RPMI8226 (cell line): Measurements from ENCODE around the gene PLXNA1.

Experiments used
- DNase-seq: peaks from one replicate; pipeline ENCODE4 v3.0.0-alpha.2; 2015

PLXNA1 gene

GRCh38 chr3:126982471-126983175 is at the start of gene PLXNA1:
Gene PLXNA1, plus strand, starts transcription at chr3:126983115. Its CDS starts 5,479 bp downstream, at chr3:126988594.
- peak; percentile 90 for DNase-seq

DNA sequence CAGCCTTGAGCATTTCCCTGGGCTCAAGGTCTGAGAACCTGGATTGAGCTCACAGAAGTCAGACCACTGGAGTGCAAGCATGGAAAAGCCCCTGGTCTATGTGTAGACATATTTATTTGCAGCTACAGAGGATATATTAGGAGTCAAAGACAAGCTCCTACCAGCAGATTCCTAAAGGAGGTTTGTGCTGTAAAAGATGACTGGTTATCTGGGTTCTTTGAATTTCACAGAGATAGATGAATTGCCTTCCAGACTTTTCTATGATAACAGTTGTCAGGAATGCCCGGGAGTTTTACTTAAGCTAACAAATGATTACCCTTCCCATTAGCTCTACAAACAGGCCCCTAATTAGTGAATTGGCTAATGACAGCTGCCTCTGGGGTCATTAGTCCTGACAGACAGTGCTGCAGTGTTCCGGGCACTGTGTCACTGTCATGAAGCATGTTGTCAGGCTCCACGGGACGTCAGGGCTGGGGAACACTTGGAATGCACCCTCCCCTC is 48.8 kb upstream of the PLXNA1 start:
- DNase-seq = no peak

GRCh38 chr3:126934991-126935390 is 47.9 kb upstream of the PLXNA1 start:
- DNase-seq = no peak

DNA sequence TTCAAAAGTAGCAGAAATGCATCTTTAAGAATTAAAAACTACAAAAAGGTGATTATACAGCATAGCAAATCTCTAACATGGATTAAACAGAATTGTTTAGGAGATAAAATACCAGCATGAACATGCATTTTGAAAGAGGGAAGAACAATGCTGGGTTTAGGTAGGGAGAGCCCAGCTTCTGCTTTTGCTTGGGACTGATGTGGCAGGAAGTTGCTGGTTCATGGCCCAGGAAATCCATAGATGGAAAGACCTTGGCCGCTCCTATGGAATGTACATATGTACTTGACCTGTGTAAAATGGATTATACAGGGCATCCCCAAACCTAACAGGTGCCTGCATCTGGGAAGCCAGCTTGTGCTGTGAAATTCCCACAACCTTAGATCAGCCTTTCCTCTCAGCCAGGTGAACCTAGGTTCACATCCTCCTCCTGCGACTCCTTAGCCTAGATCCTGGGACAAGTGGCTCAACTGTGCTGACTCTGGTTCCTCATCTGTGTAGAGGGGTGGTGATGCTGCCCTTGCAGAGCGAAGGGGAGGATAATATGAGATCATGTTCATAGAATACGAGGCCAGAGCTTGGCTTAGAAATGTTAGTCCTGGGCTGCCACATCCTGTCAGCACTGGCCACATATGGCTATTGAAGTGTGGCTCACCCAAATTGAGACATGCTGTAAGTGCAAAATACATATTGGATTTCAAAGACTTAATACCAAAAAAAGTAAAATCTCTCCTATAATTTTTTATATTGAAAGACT is 47.0 kb upstream of the PLXNA1 start:
- no peak for DNase-seq

GRCh38 chr3:126936853-126937425 is 46.0 kb upstream of the PLXNA1 start:
- DNase-seq = no peak

GRCh38 chr3:126937533-126937932 is 45.4 kb upstream of the PLXNA1 start:
- no peak for DNase-seq

GRCh38 chr3:126937973-126938372 is 44.9 kb upstream of the PLXNA1 start:
- no peak for DNase-seq

GRCh38 chr3:126938520-126939337 is 44.2 kb upstream of the PLXNA1 start:
- DNase-seq = no peak

- DNase-seq = no peak
These were observed 43.6 kb upstream of the PLXNA1 start for GRCh38 chr3:126939338-126939718.

GRCh38 chr3:126939733-126940132 is 43.2 kb upstream of the PLXNA1 start:
- DNase-seq = no peak

- no peak for DNase-seq
These were observed 41.1 kb upstream of the PLXNA1 start for GRCh38 chr3:126941721-126942270.

DNA sequence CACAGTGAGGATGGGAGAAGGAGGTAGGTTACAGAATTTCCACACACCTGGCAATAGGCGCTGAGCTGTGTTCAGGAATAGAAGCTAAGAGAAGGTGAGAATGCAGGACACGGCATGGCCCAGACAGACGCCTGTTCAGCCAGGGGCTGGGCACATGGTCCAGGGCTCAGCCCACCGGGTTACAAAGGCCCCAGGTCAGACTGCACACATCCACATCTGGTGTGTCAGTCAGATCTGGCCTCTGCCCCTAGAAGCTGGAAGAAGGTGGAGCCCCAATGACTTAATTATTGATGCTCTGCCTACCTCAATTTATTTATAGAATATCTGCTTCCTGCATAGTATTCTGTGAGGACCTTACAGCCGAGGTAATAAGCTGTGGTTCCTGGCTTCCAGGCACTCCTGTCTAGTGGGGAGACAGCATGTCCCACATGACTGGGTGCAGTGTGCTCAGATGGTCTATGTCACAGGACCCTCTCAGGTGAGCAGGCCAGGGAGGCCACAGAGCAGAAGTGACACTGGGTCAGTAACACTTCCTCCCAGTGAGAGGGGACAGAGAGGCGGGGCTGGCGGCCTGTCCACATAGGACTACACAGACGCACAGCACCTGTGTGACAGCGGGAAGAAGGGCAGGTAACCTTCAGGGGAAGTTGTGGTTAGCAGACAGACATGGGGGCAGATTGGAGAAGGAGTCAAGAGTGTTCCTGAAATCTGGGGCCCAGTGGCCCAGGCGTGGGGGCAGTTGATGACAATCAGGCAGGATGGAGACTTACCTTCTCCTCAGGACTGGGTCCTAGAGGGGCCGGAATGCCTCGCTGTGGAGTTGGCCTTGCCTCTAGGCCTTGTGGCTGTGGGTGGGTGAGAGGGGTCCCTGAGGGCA is 38.6 kb upstream of the PLXNA1 start:
- peak; percentile 39 for DNase-seq

GRCh38 chr3:126945171-126945721 is 37.7 kb upstream of the PLXNA1 start:
- DNase-seq = no peak

DNA sequence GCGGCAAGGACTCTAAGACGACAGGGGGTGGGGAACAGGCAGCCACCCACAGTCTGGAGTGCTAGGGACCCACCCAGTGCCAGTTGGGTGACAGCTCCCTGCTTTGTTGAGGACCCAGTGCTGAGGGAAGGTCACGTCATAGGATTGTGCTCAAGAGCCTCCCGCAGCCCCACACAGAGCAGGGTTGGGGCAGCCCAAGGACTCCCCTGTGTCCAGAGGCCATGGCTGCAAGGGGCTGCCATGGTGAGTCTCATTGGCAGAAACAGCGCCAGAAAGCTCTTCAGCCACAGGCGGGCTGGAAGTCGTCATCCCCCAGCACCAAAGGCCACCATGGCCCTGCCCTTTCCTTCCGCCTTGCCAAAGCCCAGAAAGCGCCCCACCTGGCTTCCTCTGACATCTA is 37.0 kb upstream of the PLXNA1 start:
- no peak for DNase-seq

GRCh38 chr3:126946405-126946804 is 36.5 kb upstream of the PLXNA1 start:
- DNase-seq = no peak

- no peak for DNase-seq
These were observed 35.5 kb upstream of the PLXNA1 start for GRCh38 chr3:126947429-126947828.

- no peak for DNase-seq
These were observed 33.9 kb upstream of the PLXNA1 start for GRCh38 chr3:126948980-126949535.

DNA sequence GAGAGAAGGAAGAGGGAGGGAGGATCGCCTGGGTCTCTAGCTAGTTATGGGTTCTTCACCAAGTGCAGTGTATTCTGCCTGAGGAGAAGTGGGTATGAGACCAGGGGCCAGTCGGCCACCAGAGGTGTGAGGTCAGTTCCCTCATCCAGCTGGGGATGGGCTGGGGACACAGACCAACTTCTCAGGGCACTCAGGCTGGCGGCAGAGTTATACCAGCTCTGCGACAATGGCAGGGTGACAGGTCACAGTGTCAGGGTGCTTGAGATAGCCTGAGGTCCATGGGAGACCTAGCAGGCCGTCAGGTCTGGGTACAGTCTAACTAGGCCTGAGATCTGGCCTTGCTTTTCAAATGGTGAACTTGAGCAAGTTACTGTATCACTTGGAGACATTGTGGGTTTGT is 31.4 kb upstream of the PLXNA1 start:
- no peak for DNase-seq

GRCh38 chr3:126952261-126952982 is 30.5 kb upstream of the PLXNA1 start:
- DNase-seq = no peak

GRCh38 chr3:126952983-126953660 is 29.8 kb upstream of the PLXNA1 start:
- no peak for DNase-seq
